Ovary (tissue), 9 donors: ENCODE results near the gene MEF2D. TPM values are rescaled to one million over a fixed set of nuclear protein-coding genes. Genes with fewer than 3 reads are reported as not detected.

Source experiments
- DNase-seq, 5 donors: peaks; one replicate each; pipeline ENCODE4 v3.0.0-alpha.2; 2019 to 2020
- H3K27ac ChIP-seq, 2 donors: fragments of 200-600 bp; one replicate each; pipeline versions ENCODE4 v1.5.1 to v1.8.0; 2019 to 2022
- H3K27me3 ChIP-seq: fragments of 200-600 bp; one replicate; pipeline ENCODE4 v1.8.0; 2022
- H3K36me3 ChIP-seq: fragments of 200-600 bp; sonication (generic); one replicate; pipeline ENCODE4 v1.5.1; 2019
- H3K4me1 ChIP-seq: one replicate; pipeline ENCODE4 v1.8.1; 2013; ENCODE audit warnings: mild to moderate bottlenecking, moderate library complexity; ENCODE audit not compliant: insufficient read depth
- H3K4me3 ChIP-seq: fragments of 200-600 bp; sonication (generic); one replicate; pipeline ENCODE4 v1.5.1; 2017
- H3K9me3 ChIP-seq, 2 donors: fragments of 200-600 bp in 1 of 2; sonication (generic) in 1 of 2; one replicate each; pipeline versions ENCODE4 v1.5.1 to v1.8.1; 2013 to 2019; ENCODE audit warnings: mild to moderate bottlenecking in 1 of 2, moderate library complexity in 1 of 2
- EP300 ChIP-seq: sonication (generic); formaldehyde crosslinking; IDR thresholded peaks from one replicate; pipeline ENCODE4 v1.6.1; 2017; ENCODE audit warnings: antibody characterized with exemption
- POLR2A ChIP-seq: fragments of 450-650 bp; IDR thresholded peaks from one replicate; pipeline ENCODE4 v1.6.1; 2017; ENCODE audit warnings: antibody characterized with exemption, mild to moderate bottlenecking, moderate library complexity
- WGBS, 3 donors: extraction: QIAGEN DNeasy Blood & Tissue Kit in 1 of 3; methylation state at CpG; one replicate each; pipeline versions ENCODE4 v1.1.5 to v1.1.7; 2013 to 2017; 5-methylcytosine and 5-hydroxymethylcytosine counted together
- intact Hi-C, 4 donors: fragments of 100-400 bp; cut with DNase I; formaldehyde crosslinking; loops; one replicate each; pipeline versions ENCODE4 v1.11.0 to v1.15.1; 2022 to 2023
- polyA plus RNA-seq, 2 donors: library from polyadenylated mRNA; stranded (reverse); fragments of 200-250 nt in 1 of 2; fragments of 350-450 nt in 1 of 2; fragmentation: Illumina TruSeq in 1 of 2; extraction: RNeasy Lipid Tissue Mini Kit (QIAGEN cat#74804) in 1 of 2; gene quantifications; one replicate each; pipeline ENCODE4 v1.2.3, GENCODE V29; 2013 to 2014
- total RNA-seq, 7 donors: library from RNA; depleted of rRNA in 2 of 7; stranded (reverse); fragments of >200 nt in 2 of 7; fragmentation: NEBNext Ultra II Directional in 3 of 7; extraction: Animal tissue kit (Norgen Biotek cat#: 25700) in 3 of 7; gene quantifications; one replicate each; pipeline versions ENCODE4 v1.1.0 to v1.2.4, GENCODE V29; 2016 to 2023
- TF ChIP-seq, protein P1 (sequence below), 3 donors: fragments of 450-650 bp in 2 of 3; fragments of 200-600 bp in 1 of 3; IDR thresholded peaks; one replicate each; pipeline versions ENCODE4 v1.5.1 to v1.8.0; 2016 to 2022; ENCODE audit warnings: antibody characterized with exemption in 3 of 3, mild to moderate bottlenecking in 1 of 3
- donor health status: DM: no; HTN: no; CAD: no; lungs with moderate emphysema.
- donor health status: DM: no; HTN: no; CAD: no.
- donor health status: Bipolar disorder and iron deficiency.
- donor health status: DM: yes; HTN: yes; CAD: no.
- donor health status: DM: no; HTN: no; CAD: no.
- donor health status: DM: yes; HTN: yes; CAD: no.

Gene MEF2D
- total and polyA plus RNA-seq, 9 donors, result 30.0 to 96.6 (median 57.6) TPM

- intact Hi-C loops, result no loop called here
- no peak overlapping the region for H3K27ac ChIP-seq
- WGBS, 3 donors, result 83 to 91% (median 88%) methylated on average over 4 of the region's 4 CpGs
Measured at GRCh38 chr1:156516821-156517220, 16.2 kb upstream of the MEF2D start.

DNA sequence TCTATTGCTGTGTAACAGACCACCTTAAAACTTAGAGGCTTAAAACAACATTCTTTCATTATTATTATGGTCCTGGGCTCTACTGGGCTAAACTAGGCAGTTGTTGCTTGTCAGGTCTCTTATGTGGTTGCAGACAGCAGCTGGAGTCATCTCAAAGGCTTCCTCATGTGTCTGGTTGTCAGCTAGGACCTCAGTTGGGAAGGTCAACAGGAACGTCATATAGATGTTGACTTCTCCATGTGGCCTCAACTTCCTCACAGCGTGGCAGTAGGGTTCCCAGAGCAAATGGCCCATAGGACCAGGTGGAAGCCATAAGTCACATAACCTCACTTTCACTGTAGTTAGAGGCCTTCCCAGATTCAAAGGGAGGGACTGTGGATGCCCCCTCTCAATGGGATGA is 15.4 kb upstream of the MEF2D start:
- H3K27ac ChIP-seq, result no peak overlapping the region
- H3K4me3 ChIP-seq, result no peak overlapping the region
- DNase-seq, result no peak
- TF ChIP-seq, protein P1, sequence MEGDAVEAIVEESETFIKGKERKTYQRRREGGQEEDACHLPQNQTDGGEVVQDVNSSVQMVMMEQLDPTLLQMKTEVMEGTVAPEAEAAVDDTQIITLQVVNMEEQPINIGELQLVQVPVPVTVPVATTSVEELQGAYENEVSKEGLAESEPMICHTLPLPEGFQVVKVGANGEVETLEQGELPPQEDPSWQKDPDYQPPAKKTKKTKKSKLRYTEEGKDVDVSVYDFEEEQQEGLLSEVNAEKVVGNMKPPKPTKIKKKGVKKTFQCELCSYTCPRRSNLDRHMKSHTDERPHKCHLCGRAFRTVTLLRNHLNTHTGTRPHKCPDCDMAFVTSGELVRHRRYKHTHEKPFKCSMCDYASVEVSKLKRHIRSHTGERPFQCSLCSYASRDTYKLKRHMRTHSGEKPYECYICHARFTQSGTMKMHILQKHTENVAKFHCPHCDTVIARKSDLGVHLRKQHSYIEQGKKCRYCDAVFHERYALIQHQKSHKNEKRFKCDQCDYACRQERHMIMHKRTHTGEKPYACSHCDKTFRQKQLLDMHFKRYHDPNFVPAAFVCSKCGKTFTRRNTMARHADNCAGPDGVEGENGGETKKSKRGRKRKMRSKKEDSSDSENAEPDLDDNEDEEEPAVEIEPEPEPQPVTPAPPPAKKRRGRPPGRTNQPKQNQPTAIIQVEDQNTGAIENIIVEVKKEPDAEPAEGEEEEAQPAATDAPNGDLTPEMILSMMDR (IDR thresholded peaks at IDR 0.05), result no peak
- TF ChIP-seq EP300 (no peak), POLR2A (no peak)
- 38 to 45% (median 40%) methylated on average over 2 of the region's 2 CpGs for WGBS, 3 donors
- H3K4me1 ChIP-seq, result peaks cover 4% of the 10 kb centered on the region
- H3K9me3 ChIP-seq, result no peaks in the 10 kb centered on the region
- intact Hi-C loops, result no loop called here
- no peaks in the 10 kb centered on the region for H3K36me3 ChIP-seq
- no peaks in the 10 kb centered on the region for H3K27me3 ChIP-seq

More at GRCh38 chr1:156516821-156517220, 16.2 kb upstream of the MEF2D start:
- H3K36me3 ChIP-seq, result no peaks in the 10 kb centered on the region
- H3K27me3 ChIP-seq, result no peaks in the 10 kb centered on the region
- no peak overlapping the region for H3K4me3 ChIP-seq
- no peak for TF ChIP-seq POLR2A
- TF ChIP-seq EP300, result no peak
- TF ChIP-seq, protein P1 (IDR thresholded peaks at IDR 0.05), result no peak
- no peak for DNase-seq
- no peaks in the 10 kb centered on the region for H3K9me3 ChIP-seq
- H3K4me1 ChIP-seq, result peaks cover 4% of the 10 kb centered on the region

- WGBS, 3 donors, result 14 to 30% (median 19%) methylated on average over 9 of the region's 9 CpGs
- H3K4me3 ChIP-seq, result no peak overlapping the region
- no peaks in the 10 kb centered on the region for H3K27me3 ChIP-seq
- peaks cover 10% of the 10 kb centered on the region for H3K4me1 ChIP-seq
- peak in 2 of 5 donors; percentile 30 to 67 for DNase-seq
- TF ChIP-seq, protein P1 (IDR thresholded peaks at IDR 0.05), result no peak
- TF ChIP-seq POLR2A (no peak), EP300 (no peak)
- intact Hi-C loops, result loop anchor here in 1 of 4 donors (5.0 kb wide), 1 partner anchor 69 kb away; no protein-coding TSS in a partner anchor
- no peak overlapping the region for H3K27ac ChIP-seq
- no peaks in the 10 kb centered on the region for H3K9me3 ChIP-seq
- no peaks in the 10 kb centered on the region for H3K36me3 ChIP-seq
Measured at GRCh38 chr1:156513185-156513584, 12.6 kb upstream of the MEF2D start.

DNA sequence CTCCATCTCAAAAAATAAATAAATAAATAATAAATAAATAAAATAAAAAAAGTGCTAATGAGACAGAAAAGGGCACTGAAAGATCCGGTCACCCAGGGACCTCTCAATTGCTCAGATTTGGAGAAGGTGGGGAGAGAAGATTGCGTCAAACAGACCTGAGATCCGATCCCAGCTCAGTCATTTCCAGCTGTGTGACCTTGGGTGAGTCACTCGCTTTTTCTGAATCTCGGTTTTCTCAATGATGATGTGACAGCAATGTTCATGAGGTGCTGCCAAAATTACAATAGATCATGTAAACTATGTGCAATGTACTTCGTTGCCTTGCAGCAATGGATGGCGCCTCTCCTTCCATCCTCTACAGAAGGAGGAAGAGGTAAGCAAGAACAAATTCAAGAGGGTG is 11.1 kb upstream of the MEF2D start:
- no peaks in the 10 kb centered on the region for H3K9me3 ChIP-seq
- H3K4me3 ChIP-seq, result no peak overlapping the region
- no peak for TF ChIP-seq EP300
- no peak for TF ChIP-seq POLR2A
- TF ChIP-seq, protein P1 (IDR thresholded peaks at IDR 0.05), result no peak
- H3K27me3 ChIP-seq, result no peaks in the 10 kb centered on the region
- no peak for DNase-seq
- H3K27ac ChIP-seq, result no peak overlapping the region
- peaks cover 13% of the 10 kb centered on the region for H3K4me1 ChIP-seq
- no peaks in the 10 kb centered on the region for H3K36me3 ChIP-seq
- WGBS, 3 donors, result 49 to 55% (median 54%) methylated on average over 7 of the region's 7 CpGs
- intact Hi-C loops, result loop anchor here in 1 of 4 donors (5.0 kb wide), 1 partner anchor 71 kb away; no protein-coding TSS in a partner anchor
